Keratinocyte (primary cell): Measurements from ENCODE around the gene KMT2A.

Experiments used
- CTCF ChIP-seq, 3 experiments: IDR thresholded peaks in 1 of 3; conservative IDR thresholded peaks in 1 of 3; optimal IDR thresholded peaks in 1 of 3; 2 replicates in 2 of 3; 3 replicates in 1 of 3; pipeline versions ENCODE3 to v1.5.1; 2011; ENCODE audit warnings: low read length in 3 of 3, mild to moderate bottlenecking in 3 of 3, moderate library complexity in 2 of 3, control low read depth in 1 of 3, inconsistent platforms in 1 of 3; ENCODE audit not compliant: insufficient read depth in 2 of 3; ENCODE audit errors: extremely low read depth in 1 of 3
- EZH2 ChIP-seq: IDR thresholded peaks from one replicate; pipeline ENCODE4 v1.6.1; 2012; ENCODE audit warnings: inconsistent platforms, mild to moderate bottlenecking, low read length, moderate library complexity

- TF ChIP-seq CTCF (optimal IDR thresholded peaks at IDR 0.05 in 1 of 3, IDR thresholded peaks at IDR 0.05 in 1 of 3, conservative IDR thresholded peaks at IDR 0.05 in 1 of 3; ENCODE audit: extremely low read depth in 1 of 3, insufficient read depth in 2 of 3, low read length in 3 of 3): no peak
- no peak for TF ChIP-seq EZH2
Observed at GRCh38 chr11:118514103-118514502, 77.8 kb downstream of the KMT2A start.
